ENCODE results near the gene MPP7. TPM values are rescaled to one million over a fixed set of nuclear protein-coding genes. Genes with fewer than 3 reads are reported as not detected.
A peak's percentile ranks its signal among the peaks of the same experiment; 100 is the strongest.

The MPP7 gene
- total RNA-seq, 4 donors from 2014 or later: 13.1 to 44.8 (median 27.3) TPM

DNA sequence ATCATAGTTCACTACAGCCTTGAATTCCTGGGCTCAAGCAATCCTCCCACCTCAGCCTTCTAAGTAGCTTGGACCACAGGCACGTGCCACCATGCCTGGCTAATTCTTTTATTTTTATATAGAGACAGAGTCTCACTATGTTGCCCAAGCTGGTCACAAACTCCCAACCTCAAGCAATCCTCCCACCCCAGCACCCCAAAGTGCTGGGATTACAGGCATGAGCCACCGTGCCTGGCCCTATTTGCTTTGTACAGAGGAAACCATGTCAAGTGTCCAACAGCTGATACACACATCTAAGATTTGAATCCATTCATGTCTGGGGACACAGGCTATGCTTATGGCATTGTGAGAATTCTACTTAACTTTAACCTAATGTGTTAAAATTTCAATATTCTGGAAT, 29.9 kb upstream of the MPP7 start:
- DNase-seq: no peak
- H3K4me3 ChIP-seq: no peak overlapping the region
- H3K27ac ChIP-seq: peak overlapping the region; percentile 73 to 88 (median 81)
- H3K4me1 ChIP-seq: peaks cover 5 to 37% (median 14%) of the 10 kb centered on the region in 4 donors
- no peaks in the 10 kb centered on the region for H3K27me3 ChIP-seq
- in situ Hi-C loops (cut with MboI; ENCODE audit: low pct_ligation_motif_present in 1 of 4, low pct_unique_long_range_greater_than_20kb in 1 of 4, low sequenced_read_pairs in 3 of 4) (no loop called here), intact Hi-C loops (cut with DNase I; ENCODE audit: low total_unique reads) (no loop called here)
- 69 to 71% methylated on average over 2 of the region's 2 CpGs for WGBS, 2 donors (ENCODE audit: low coverage in 1 of 2)
- no peak for TF ChIP-seq EP300 (IDR thresholded peaks at IDR 0.05; ENCODE audit: low read depth)
- no peak for TF ChIP-seq POLR2A (IDR thresholded peaks at IDR 0.05)
- no peak for TF ChIP-seq POLR2AphosphoS5 (IDR thresholded peaks at IDR 0.05)
- TF ChIP-seq, protein P1, sequence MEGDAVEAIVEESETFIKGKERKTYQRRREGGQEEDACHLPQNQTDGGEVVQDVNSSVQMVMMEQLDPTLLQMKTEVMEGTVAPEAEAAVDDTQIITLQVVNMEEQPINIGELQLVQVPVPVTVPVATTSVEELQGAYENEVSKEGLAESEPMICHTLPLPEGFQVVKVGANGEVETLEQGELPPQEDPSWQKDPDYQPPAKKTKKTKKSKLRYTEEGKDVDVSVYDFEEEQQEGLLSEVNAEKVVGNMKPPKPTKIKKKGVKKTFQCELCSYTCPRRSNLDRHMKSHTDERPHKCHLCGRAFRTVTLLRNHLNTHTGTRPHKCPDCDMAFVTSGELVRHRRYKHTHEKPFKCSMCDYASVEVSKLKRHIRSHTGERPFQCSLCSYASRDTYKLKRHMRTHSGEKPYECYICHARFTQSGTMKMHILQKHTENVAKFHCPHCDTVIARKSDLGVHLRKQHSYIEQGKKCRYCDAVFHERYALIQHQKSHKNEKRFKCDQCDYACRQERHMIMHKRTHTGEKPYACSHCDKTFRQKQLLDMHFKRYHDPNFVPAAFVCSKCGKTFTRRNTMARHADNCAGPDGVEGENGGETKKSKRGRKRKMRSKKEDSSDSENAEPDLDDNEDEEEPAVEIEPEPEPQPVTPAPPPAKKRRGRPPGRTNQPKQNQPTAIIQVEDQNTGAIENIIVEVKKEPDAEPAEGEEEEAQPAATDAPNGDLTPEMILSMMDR (IDR thresholded peaks at IDR 0.05): no peak
- no peaks in the 10 kb centered on the region for H3K36me3 ChIP-seq
- H3K9me3 ChIP-seq: no peaks in the 10 kb centered on the region

DNA sequence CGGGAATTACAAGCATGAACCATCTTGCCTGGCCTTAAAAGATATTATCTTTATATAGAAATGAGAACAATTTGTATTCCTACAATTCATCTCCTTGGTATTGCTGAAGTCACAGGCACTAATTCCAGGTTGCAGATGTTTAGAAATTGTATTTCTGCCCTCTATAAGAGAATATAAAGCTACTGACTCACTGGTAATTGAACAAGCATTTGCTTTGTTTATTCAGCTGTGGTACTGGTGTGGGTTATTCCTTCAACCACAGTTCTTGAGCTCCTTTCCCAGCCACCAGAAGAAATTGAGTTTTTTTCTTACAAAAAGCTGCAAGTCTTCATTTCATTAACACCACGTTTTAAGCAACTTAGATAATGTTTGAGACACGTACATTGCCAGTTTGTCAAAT, 29.0 kb upstream of the MPP7 start:
- H3K27me3 ChIP-seq: no peaks in the 10 kb centered on the region
- H3K4me1 ChIP-seq: peaks cover 7 to 42% (median 20%) of the 10 kb centered on the region in 4 donors
- no peak overlapping the region for H3K4me3 ChIP-seq
- no peaks in the 10 kb centered on the region for H3K9me3 ChIP-seq
- no peak for DNase-seq
- H3K36me3 ChIP-seq: no peaks in the 10 kb centered on the region
- TF ChIP-seq EP300 (IDR thresholded peaks at IDR 0.05; ENCODE audit: low read depth) (no peak), POLR2AphosphoS5 (IDR thresholded peaks at IDR 0.05) (no peak), POLR2A (IDR thresholded peaks at IDR 0.05) (no peak)
- TF ChIP-seq, protein P1 (IDR thresholded peaks at IDR 0.05): no peak
- 38 to 69% methylated on average over 3 of the region's 3 CpGs for WGBS, 2 donors (ENCODE audit: low coverage in 1 of 2)
- H3K27ac ChIP-seq: peak overlapping the region; percentile 73 to 88 (median 81)
- intact Hi-C loops (cut with DNase I; ENCODE audit: low total_unique reads): no loop called here
- in situ Hi-C loops (cut with MboI; ENCODE audit: low pct_ligation_motif_present in 1 of 4, low pct_unique_long_range_greater_than_20kb in 1 of 4, low sequenced_read_pairs in 3 of 4): no loop called here

DNA sequence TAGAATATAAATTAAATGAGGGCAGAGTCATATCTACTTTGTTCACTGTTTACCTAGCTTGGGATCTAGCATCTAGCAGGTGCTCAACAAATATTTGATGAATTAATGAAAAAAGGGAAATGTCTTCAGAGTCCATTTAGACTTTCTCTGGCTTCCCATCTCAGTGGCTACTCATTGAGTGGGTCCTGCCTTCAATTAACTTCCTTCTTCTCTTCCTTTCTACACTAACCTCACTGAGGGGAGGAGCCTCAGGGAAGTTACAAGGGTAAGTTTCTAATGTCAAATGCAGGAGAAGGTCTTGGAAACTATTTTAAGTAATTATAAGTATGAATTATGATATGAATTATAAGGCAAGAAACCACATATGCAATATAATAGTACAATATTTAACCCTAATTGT, 28.2 kb upstream of the MPP7 start:
- H3K4me3 ChIP-seq: no peak overlapping the region
- intact Hi-C loops (cut with DNase I; ENCODE audit: low total_unique reads): no loop called here
- peak overlapping the region; percentile 12 to 88 (median 81) for H3K27ac ChIP-seq
- in situ Hi-C loops (cut with MboI; ENCODE audit: low pct_ligation_motif_present in 1 of 4, low pct_unique_long_range_greater_than_20kb in 1 of 4, low sequenced_read_pairs in 3 of 4): no loop called here
- TF ChIP-seq POLR2AphosphoS5 (IDR thresholded peaks at IDR 0.05) (no peak), POLR2A (IDR thresholded peaks at IDR 0.05) (no peak), EP300 (IDR thresholded peaks at IDR 0.05; ENCODE audit: low read depth) (no peak)
- DNase-seq: no peak
- peaks cover 7 to 50% (median 22%) of the 10 kb centered on the region in 4 donors for H3K4me1 ChIP-seq
- no peaks in the 10 kb centered on the region for H3K36me3 ChIP-seq
- H3K9me3 ChIP-seq: no peaks in the 10 kb centered on the region
- no peaks in the 10 kb centered on the region for H3K27me3 ChIP-seq

DNA sequence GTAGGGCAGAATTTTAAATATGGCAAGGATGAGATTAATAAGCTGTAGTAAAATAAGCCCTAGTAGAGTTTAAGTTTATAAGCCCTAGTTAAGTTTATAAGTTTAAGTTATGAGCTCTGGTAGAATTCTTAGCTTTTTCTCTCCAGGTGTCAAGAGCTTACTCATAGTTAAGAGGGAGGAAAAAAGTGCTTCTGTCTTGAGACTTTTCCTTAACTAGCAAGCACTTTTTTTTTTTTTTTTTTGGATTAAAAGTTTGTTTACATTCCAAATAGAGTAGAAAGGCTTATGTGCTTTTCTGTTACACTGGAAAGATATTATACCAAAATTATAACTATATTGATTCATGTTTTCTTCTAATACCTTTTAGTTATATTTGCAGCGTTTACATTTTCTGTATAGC, 25.5 kb upstream of the MPP7 start:
- H3K27me3 ChIP-seq: no peaks in the 10 kb centered on the region
- H3K9me3 ChIP-seq: no peaks in the 10 kb centered on the region
- H3K4me3 ChIP-seq: no peak overlapping the region
- TF ChIP-seq EP300 (IDR thresholded peaks at IDR 0.05; ENCODE audit: low read depth) (no peak), POLR2A (IDR thresholded peaks at IDR 0.05) (no peak), POLR2AphosphoS5 (IDR thresholded peaks at IDR 0.05) (no peak)
- TF ChIP-seq, protein P1 (IDR thresholded peaks at IDR 0.05): no peak
- no peak for DNase-seq
- WGBS, 2 donors (ENCODE audit: low coverage in 1 of 2): 23 to 39% methylated on average over 1 of the region's 1 CpG
- intact Hi-C loops (cut with DNase I; ENCODE audit: low total_unique reads): no loop called here
- H3K4me1 ChIP-seq: peaks cover 7 to 45% (median 22%) of the 10 kb centered on the region in 4 donors
- H3K36me3 ChIP-seq: no peaks in the 10 kb centered on the region
- in situ Hi-C loops (cut with MboI; ENCODE audit: low pct_ligation_motif_present in 1 of 4, low pct_unique_long_range_greater_than_20kb in 1 of 4, low sequenced_read_pairs in 3 of 4): no loop called here
- H3K27ac ChIP-seq: peak overlapping the region; percentile 54 to 88 (median 81)

DNA sequence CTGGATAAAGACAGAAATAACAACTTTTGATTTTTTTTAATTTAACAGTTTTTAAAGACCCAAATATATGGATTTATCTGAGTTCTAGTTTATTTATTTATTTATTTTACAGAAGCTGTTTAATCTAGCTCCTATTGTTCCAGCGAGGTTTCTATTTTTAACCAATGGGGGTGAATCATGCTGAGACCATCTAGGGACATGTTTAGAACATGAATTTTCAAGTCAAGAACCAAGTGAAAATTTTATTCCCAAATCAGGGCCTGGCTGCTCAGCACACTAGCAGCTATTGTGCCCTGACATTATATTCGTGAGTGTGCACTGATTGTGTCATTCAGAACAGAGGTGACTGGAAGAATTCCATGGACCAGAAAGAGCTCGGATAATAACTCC, 24.6 kb upstream of the MPP7 start:
- no peak overlapping the region for H3K4me3 ChIP-seq
- H3K4me1 ChIP-seq: peaks cover 7 to 40% (median 22%) of the 10 kb centered on the region in 4 donors
- H3K36me3 ChIP-seq: no peaks in the 10 kb centered on the region
- DNase-seq: no peak
- in situ Hi-C loops (cut with MboI; ENCODE audit: low pct_ligation_motif_present in 1 of 4, low pct_unique_long_range_greater_than_20kb in 1 of 4, low sequenced_read_pairs in 3 of 4): no loop called here
- H3K9me3 ChIP-seq: no peaks in the 10 kb centered on the region
- H3K27me3 ChIP-seq: no peaks in the 10 kb centered on the region
- 41 to 54% methylated on average over 3 of the region's 3 CpGs for WGBS, 2 donors (ENCODE audit: low coverage in 1 of 2)
- intact Hi-C loops (cut with DNase I; ENCODE audit: low total_unique reads): no loop called here
- no peak for TF ChIP-seq POLR2AphosphoS5 (IDR thresholded peaks at IDR 0.05)
- TF ChIP-seq, protein P1 (IDR thresholded peaks at IDR 0.05): no peak
- TF ChIP-seq POLR2A (IDR thresholded peaks at IDR 0.05): no peak
- TF ChIP-seq EP300 (IDR thresholded peaks at IDR 0.05; ENCODE audit: low read depth): no peak
- peak overlapping the region; percentile 54 to 88 (median 81) for H3K27ac ChIP-seq

Data from transverse colon (tissue), 4 donors.